ENCODE measurements around the gene ATR. TPM values are rescaled to one million over a fixed set of nuclear protein-coding genes. Genes with fewer than 3 reads are reported as not detected.

ATR gene
- total RNA-seq, 1 donor from 2014 or later, result 26.9 TPM

DNA sequence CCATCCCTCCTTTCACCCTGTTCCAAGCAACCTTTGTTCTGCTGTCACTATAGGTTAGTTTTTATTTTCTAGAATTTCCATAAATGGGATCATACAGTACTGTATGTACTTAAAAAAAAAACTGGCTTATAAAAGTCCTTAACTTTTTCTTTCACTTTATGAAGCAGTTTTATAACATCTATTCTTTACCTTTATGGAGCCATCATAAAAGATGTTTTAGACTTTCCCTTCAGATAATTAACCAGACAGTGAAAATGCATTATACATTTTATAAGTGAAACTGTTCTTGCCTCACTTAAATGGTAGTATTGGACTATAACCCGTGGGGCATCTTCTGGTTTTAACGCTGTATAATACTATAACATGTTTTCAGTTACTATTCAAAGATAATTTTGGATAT, 43.9 kb upstream of the ATR start:
- no peaks in the 10 kb centered on the region for H3K27me3 ChIP-seq (ENCODE audit: insufficient read depth, low read length)
- H3K4me1 ChIP-seq (ENCODE audit: insufficient read depth, low read length), result peaks cover 4% of the 10 kb centered on the region
- H3K4me2 ChIP-seq (ENCODE audit: low read length), result no peak overlapping the region
- Mint-ChIP-seq H3K4me3 (ENCODE audit: unreplicated experiment) (no peak overlapping the region), H3K4me1 (ENCODE audit: low read depth, unreplicated experiment) (peaks cover 3% of the 10 kb centered on the region), H3K27ac (ENCODE audit: unreplicated experiment) (no peak overlapping the region), H3K9me3 (ENCODE audit: unreplicated experiment) (no peaks in the 10 kb centered on the region), H3K27me3 (ENCODE audit: low read depth, unreplicated experiment) (no peaks in the 10 kb centered on the region), H3K36me3 (ENCODE audit: low read depth, unreplicated experiment) (no peaks in the 10 kb centered on the region)
- no peaks in the 10 kb centered on the region for H4K20me1 ChIP-seq (ENCODE audit: insufficient read depth, low read length)
- H3K9me3 ChIP-seq (ENCODE audit: insufficient read depth, low read depth, low read length), result no peaks in the 10 kb centered on the region
- DNase-seq (ENCODE audit: low read depth), result no peak
- H3K36me3 ChIP-seq (ENCODE audit: insufficient read depth, low read length), result no peaks in the 10 kb centered on the region
- no peak overlapping the region for H3K27ac ChIP-seq (ENCODE audit: low read depth, low read length)
- H3K9ac ChIP-seq (ENCODE audit: low read length), result no peak overlapping the region
- H3K79me2 ChIP-seq (ENCODE audit: insufficient read depth, low read length), result no peaks in the 10 kb centered on the region
- no peak for FAIRE-seq
- no peak overlapping the region for H3K4me3 ChIP-seq (ENCODE audit: insufficient read depth, low read depth, low read length)
- H2AFZ ChIP-seq (ENCODE audit: low read depth, low read length), result no peak overlapping the region
- no peak for TF ChIP-seq EZH2 (IDR thresholded peaks at IDR 0.05; ENCODE audit: insufficient read depth, low read length)
- TF ChIP-seq, protein P1, sequence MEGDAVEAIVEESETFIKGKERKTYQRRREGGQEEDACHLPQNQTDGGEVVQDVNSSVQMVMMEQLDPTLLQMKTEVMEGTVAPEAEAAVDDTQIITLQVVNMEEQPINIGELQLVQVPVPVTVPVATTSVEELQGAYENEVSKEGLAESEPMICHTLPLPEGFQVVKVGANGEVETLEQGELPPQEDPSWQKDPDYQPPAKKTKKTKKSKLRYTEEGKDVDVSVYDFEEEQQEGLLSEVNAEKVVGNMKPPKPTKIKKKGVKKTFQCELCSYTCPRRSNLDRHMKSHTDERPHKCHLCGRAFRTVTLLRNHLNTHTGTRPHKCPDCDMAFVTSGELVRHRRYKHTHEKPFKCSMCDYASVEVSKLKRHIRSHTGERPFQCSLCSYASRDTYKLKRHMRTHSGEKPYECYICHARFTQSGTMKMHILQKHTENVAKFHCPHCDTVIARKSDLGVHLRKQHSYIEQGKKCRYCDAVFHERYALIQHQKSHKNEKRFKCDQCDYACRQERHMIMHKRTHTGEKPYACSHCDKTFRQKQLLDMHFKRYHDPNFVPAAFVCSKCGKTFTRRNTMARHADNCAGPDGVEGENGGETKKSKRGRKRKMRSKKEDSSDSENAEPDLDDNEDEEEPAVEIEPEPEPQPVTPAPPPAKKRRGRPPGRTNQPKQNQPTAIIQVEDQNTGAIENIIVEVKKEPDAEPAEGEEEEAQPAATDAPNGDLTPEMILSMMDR (IDR thresholded peaks at IDR 0.05; ENCODE audit: insufficient read depth, low read depth, low read length), result no peak

DNA sequence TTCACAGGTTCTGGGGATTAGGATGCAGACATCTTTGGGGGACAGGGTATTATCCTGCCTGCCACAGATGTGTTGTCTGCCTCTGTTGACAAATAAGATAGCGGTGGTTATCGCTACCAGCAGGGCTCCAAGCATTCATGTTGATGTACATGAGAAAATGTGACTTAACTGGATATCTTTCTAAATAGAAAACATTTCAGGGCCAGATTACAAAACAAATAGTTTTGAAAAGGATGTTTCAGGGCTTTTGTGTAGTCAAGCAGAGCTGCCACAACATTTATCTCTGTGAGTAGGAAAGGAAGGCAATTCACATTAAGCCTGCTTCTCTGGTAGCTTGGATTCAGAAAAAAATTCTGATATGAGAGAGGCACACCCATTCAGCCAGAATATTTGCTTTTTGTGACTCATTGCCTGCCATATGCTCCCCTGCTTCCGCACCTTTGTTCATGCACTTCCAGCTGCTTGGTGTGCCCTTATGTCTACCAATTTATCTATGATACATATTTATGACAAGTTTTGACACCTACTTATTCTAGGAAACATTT, 40.5 kb upstream of the ATR start:
- Histone ChIP-seq H3K4me2 (ENCODE audit: low read length) (no peak overlapping the region), H3K27me3 (ENCODE audit: insufficient read depth, low read length) (no peaks in the 10 kb centered on the region), H3K79me2 (ENCODE audit: insufficient read depth, low read length) (no peaks in the 10 kb centered on the region), H3K9me3 (ENCODE audit: insufficient read depth, low read depth, low read length) (no peaks in the 10 kb centered on the region), H2AFZ (ENCODE audit: low read depth, low read length) (peak overlapping the region; percentile 22), H3K4me3 (ENCODE audit: insufficient read depth, low read depth, low read length) (no peak overlapping the region), H3K36me3 (ENCODE audit: insufficient read depth, low read length) (no peaks in the 10 kb centered on the region), H3K4me1 (ENCODE audit: insufficient read depth, low read length) (peaks cover 4% of the 10 kb centered on the region), H4K20me1 (ENCODE audit: insufficient read depth, low read length) (no peaks in the 10 kb centered on the region), H3K27ac (ENCODE audit: low read depth, low read length) (no peak overlapping the region), H3K9ac (ENCODE audit: low read length) (no peak overlapping the region)
- Mint-ChIP-seq H3K36me3 (ENCODE audit: low read depth, unreplicated experiment) (no peaks in the 10 kb centered on the region), H3K27ac (ENCODE audit: unreplicated experiment) (no peak overlapping the region), H3K4me1 (ENCODE audit: low read depth, unreplicated experiment) (peaks cover 8% of the 10 kb centered on the region), H3K9me3 (ENCODE audit: unreplicated experiment) (no peaks in the 10 kb centered on the region), H3K4me3 (ENCODE audit: unreplicated experiment) (no peak overlapping the region), H3K27me3 (ENCODE audit: low read depth, unreplicated experiment) (no peaks in the 10 kb centered on the region)
- DNase-seq (ENCODE audit: low read depth), result peak; percentile 25
- no peak for FAIRE-seq
- TF ChIP-seq EZH2 (IDR thresholded peaks at IDR 0.05; ENCODE audit: insufficient read depth, low read length), result no peak
- TF ChIP-seq, protein P1 (IDR thresholded peaks at IDR 0.05; ENCODE audit: insufficient read depth, low read depth, low read length), result no peak

DNA sequence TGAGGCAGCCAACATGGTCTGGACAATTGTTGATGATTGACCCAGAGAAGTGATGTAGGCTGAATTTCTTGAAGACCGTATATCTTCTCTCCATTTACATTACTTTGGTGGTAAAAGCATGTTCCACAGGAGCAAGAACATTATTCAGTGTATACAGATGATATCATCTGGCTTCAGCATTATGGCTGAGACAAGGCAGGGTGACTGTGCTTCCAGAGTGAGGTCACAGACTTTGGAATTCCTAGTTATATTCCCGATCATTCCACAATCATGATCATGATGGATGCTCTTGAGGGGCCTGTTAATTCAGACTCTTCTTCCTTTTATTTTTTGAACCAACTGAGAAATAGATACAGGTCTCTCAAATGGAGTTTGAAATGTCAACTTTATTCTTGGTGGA, 36.6 kb upstream of the ATR start:
- H3K4me2 ChIP-seq (ENCODE audit: low read length), result no peak overlapping the region
- no peaks in the 10 kb centered on the region for H3K36me3 ChIP-seq (ENCODE audit: insufficient read depth, low read length)
- no peak overlapping the region for H3K9ac ChIP-seq (ENCODE audit: low read length)
- Mint-ChIP-seq H3K27ac (ENCODE audit: unreplicated experiment) (peak overlapping the region; percentile 60), H3K27me3 (ENCODE audit: low read depth, unreplicated experiment) (no peaks in the 10 kb centered on the region), H3K9me3 (ENCODE audit: unreplicated experiment) (no peaks in the 10 kb centered on the region), H3K4me3 (ENCODE audit: unreplicated experiment) (no peak overlapping the region), H3K36me3 (ENCODE audit: low read depth, unreplicated experiment) (no peaks in the 10 kb centered on the region), H3K4me1 (ENCODE audit: low read depth, unreplicated experiment) (peaks cover 8% of the 10 kb centered on the region)
- H2AFZ ChIP-seq (ENCODE audit: low read depth, low read length), result no peak overlapping the region
- no peaks in the 10 kb centered on the region for H4K20me1 ChIP-seq (ENCODE audit: insufficient read depth, low read length)
- H3K79me2 ChIP-seq (ENCODE audit: insufficient read depth, low read length), result no peaks in the 10 kb centered on the region
- FAIRE-seq (no peak), DNase-seq (ENCODE audit: low read depth) (no peak)
- H3K9me3 ChIP-seq (ENCODE audit: insufficient read depth, low read depth, low read length), result no peaks in the 10 kb centered on the region
- H3K27ac ChIP-seq (ENCODE audit: low read depth, low read length), result no peak overlapping the region
- H3K4me3 ChIP-seq (ENCODE audit: insufficient read depth, low read depth, low read length), result no peak overlapping the region
- H3K4me1 ChIP-seq (ENCODE audit: insufficient read depth, low read length), result peaks cover 4% of the 10 kb centered on the region
- TF ChIP-seq, protein P1 (IDR thresholded peaks at IDR 0.05; ENCODE audit: insufficient read depth, low read depth, low read length), result no peak
- no peak for TF ChIP-seq EZH2 (IDR thresholded peaks at IDR 0.05; ENCODE audit: insufficient read depth, low read length)
- no peaks in the 10 kb centered on the region for H3K27me3 ChIP-seq (ENCODE audit: insufficient read depth, low read length)

Measured in astrocyte (in vitro differentiated cells and primary cell).